Renal cortex interstitium (tissue), 3 donors: ENCODE measurements around the gene MRFAP1L1. TPM values are rescaled to one million over a fixed set of nuclear protein-coding genes. Genes with fewer than 3 reads are reported as not detected.

Experiments used
- polyA plus RNA-seq, 3 donors: library from polyadenylated mRNA; unstranded; fragments of 120-200 nt; gene quantifications; one replicate each; pipeline ENCODE4 v1.2.1, GENCODE V29; 2013; ENCODE audit not compliant: insufficient read length in 3 of 3

MRFAP1L1 gene
- polyA plus RNA-seq, 3 donors = 108 to 141 (median 133) TPM

Other genes with a start within 250 kb of the MRFAP1L1 start
- under 1 TPM; 0.17 to 0.65 (median 0.35) TPM for gene PPP2R2C, start 237.3 kb downstream of the MRFAP1L1 start, polyA plus RNA-seq
- 10 to 100 TPM; 14.1 to 18.5 (median 17.8) TPM for gene MAN2B2, start 134.7 kb downstream of the MRFAP1L1 start, polyA plus RNA-seq
- 100 to 1,000 TPM; 389 to 459 (median 458) TPM for gene MRFAP1, start 69.2 kb downstream of the MRFAP1L1 start, polyA plus RNA-seq
- 10 to 100 TPM in 1 of 3 donors, 1 to 10 TPM in 2; 5.4 to 11.8 (median 7.3) TPM for gene S100P, start 16.0 kb downstream of the MRFAP1L1 start, polyA plus RNA-seq
- 10 to 100 TPM; 11.6 to 13.7 (median 11.7) TPM for gene BLOC1S4, start 6.3 kb upstream of the MRFAP1L1 start, polyA plus RNA-seq
- 10 to 100 TPM; 36.3 to 43.7 (median 39.9) TPM for gene KIAA0232, start 72.9 kb upstream of the MRFAP1L1 start, polyA plus RNA-seq
- gene TBC1D14, start 200.0 kb upstream of the MRFAP1L1 start, polyA plus RNA-seq = 10 to 100 TPM; 61.2 to 66.4 (median 61.8) TPM